Urinary bladder (tissue), 4 donors: ENCODE results near the gene ACAT2. TPM values are rescaled to one million over a fixed set of nuclear protein-coding genes. Genes with fewer than 3 reads are reported as not detected.
"Not testable (repeated sequence)": the region's sequence is repeated elsewhere in the genome, so short reads cannot be mapped to it uniquely, and the experiment has no call there.

ENCODE experiments used
- DNase-seq: peaks from one replicate; pipeline ENCODE4 v3.0.0-alpha.2; 2015; ENCODE audit errors: extremely low spot score
- H3K27ac ChIP-seq: one replicate; pipeline ENCODE4 v1.5.1; 2013; ENCODE audit warnings: low read depth, mild to moderate bottlenecking, moderate library complexity
- H3K36me3 ChIP-seq: one replicate; pipeline ENCODE4 v1.6.1; 2013; ENCODE audit warnings: mild to moderate bottlenecking, moderate library complexity; ENCODE audit not compliant: insufficient read depth
- H3K4me1 ChIP-seq: one replicate; pipeline ENCODE4 v1.6.1; 2013; ENCODE audit warnings: mild to moderate bottlenecking, moderate library complexity; ENCODE audit not compliant: insufficient read depth
- H3K4me3 ChIP-seq: one replicate; pipeline ENCODE4 v1.5.1; 2013; ENCODE audit warnings: low read depth, low read length
- WGBS: extraction: QIAGEN DNeasy Blood & Tissue Kit; methylation state at CpG from one replicate; pipeline ENCODE4 v1.1.7; 2013; 5-methylcytosine and 5-hydroxymethylcytosine counted together
- polyA plus RNA-seq: library from polyadenylated mRNA; stranded (reverse); fragments of 200-250 nt; gene quantifications from one replicate; pipeline ENCODE4 v1.2.3, GENCODE V29; 2013
- total RNA-seq: library from RNA; depleted of rRNA; stranded (reverse); fragments of >200 nt; gene quantifications from one replicate; pipeline ENCODE4 v1.2.3, GENCODE V29; 2014
- donor health status: healthy with polysubstance abuse.
- donor health status: healthy.

ACAT2 gene
- total and polyA plus RNA-seq, 2 donors = 16.3 to 16.6 TPM

DNA sequence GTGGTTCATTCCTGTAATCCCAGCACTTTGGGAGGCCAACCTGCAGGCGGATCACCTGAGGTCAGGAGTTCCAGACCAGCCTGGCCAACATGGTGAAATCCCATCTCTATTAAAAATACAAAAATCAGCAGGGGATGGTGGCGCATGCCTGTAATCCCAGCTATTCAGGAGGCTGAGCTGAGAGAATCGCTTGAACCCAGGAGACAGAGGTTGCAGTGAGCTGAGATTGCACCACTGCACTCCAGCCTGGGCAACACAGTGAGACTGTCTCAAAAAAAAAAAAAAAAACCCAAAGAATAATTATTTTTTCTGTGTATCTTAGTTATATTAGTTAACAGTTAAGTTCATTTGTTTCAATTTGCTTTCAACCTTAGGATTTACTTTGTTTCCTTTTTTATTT, 36.6 kb upstream of the ACAT2 start:
- WGBS = 94% methylated on average over 3 of the region's 3 CpGs
- H3K27ac ChIP-seq, H3K4me3 ChIP-seq, H3K4me1 ChIP-seq, DNase-seq, H3K36me3 ChIP-seq: not testable (repeated sequence)

DNA sequence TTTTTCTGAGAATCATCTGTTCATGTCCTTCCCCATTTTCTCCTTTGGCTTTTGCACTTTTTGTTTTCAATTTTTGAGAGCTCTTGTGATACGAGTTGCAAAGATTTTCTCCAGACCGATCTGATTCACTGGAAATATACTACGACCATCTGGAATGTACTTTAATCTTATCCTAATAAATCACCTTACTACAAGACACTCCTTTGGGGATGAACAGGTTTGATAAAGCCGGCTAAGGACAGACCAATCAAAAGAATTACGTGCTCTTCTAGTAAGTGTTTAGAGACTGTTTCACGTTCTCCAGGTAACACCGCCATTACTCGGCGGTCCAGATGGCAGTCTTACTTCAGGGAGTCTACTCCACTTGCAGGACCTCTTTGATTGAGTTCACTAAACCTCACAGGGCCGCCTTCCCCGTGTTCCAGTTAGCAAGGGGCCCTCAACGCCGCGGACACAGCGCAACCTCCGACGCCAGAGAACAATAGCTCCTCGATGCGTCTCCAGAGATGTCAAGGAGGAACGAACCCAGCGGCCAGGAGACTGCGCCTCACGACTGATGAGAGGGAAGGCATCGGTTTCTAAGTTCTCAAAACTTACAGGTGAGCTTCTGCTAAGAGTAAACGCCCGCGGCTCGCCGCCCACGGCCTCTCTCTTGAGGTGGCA, 35.5 kb upstream of the ACAT2 start:
- Histone ChIP-seq H3K27ac (peak overlapping the region; percentile 100), H3K4me1 (no peaks in the 10 kb centered on the region), H3K4me3 (peak overlapping the region; percentile 78), H3K36me3 (no peaks in the 10 kb centered on the region)
- under 1% methylated on average over 30 of the region's 30 CpGs for WGBS
- no peak for DNase-seq

DNA sequence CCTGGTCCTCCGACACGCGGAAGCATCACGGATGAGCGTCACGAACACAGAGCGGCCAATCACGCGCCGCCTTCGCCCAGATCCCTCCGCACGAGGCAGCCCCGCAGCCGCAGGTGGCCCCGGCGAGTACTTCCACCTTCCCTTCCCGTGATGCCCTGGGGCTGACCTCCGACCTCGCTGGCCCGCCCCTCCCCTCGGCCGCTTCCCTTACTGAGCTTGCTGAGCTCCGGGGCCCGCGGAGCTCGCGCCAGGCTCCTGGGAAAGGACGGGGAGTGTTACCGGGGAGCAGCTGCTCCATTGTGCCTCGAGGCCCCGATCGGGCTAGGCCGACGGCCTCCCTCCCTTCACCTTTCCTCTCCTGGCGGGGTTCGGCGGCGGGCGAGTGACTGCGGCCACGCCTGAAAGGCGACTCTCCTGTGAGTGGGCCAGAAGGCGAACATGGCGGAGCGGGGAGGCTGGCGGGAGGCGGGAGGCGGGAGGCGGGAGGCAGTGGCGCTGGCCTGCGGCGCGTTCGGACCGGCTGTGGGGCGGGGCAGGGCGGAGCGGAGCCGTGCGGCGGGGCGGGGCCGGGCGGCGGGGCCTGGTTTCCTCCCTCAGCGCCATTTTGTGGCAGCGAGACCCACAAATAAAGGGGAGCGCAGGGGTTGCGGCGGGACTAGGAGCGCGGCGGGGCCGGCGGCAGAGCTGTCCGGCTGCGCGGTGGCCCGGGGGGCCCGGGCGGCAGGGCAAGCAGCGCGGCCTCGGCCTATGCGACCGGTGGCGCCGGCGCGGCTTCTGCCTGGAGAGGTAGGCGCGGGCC, 34.7 kb upstream of the ACAT2 start, which contains the start of gene WTAP:
Gene WTAP, plus strand, starts transcription at position 589 of the 799 bp plus-strand sequence. CDS start 8,760 bp downstream, outside the sequence.
- peak within 1 kb of the TSS; percentile 78 for H3K4me3 ChIP-seq
- WGBS = under 1% methylated on average over 93 of the region's 93 CpGs
- no peaks in the 10 kb centered on the region for H3K4me1 ChIP-seq
- H3K27ac ChIP-seq = peak within 1 kb of the TSS; percentile 100
- DNase-seq = peak; percentile 77
- no peaks in the 10 kb centered on the region for H3K36me3 ChIP-seq

DNA sequence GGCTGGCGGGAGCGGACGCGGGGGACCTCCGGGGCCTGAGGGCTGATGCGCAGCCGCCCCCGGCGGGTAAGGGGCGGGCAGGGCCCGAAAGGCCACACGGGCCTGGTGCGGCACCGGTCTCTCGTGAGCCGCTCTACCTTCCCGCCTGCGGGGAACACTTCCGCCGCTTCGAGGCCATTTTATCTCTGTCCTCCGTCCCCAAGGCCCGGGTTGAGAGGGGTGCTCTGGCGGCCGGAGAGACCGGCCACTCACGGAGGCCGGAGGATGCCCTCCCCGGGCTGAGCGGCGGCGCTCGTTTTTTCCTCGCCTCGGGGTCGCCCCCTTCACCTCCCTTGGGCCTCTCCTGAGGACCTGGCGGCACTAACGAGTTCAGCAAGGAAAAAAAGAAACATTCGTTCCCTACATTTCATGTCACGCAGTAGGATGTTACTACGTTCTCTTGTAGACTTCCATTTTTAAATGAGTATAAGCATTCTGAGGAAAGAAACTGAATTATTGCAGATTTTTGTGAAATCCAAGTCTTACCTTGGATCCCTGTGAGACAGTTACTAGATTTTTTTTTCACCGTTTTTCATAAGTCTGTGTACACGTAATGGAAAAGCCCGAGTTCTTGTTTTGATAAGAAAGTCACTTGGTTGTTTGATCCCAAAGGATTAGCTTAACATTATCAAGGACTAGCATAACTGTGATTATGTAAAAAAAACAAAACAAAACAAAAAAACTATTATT, 34.0 kb upstream of the ACAT2 start:
- WGBS = under 1% methylated on average over 44 of the region's 44 CpGs
- Histone ChIP-seq H3K4me3 (peak overlapping the region; percentile 78), H3K36me3 (no peaks in the 10 kb centered on the region), H3K27ac (peak overlapping the region; percentile 100), H3K4me1 (peaks cover 2% of the 10 kb centered on the region)
- DNase-seq = peak; percentile 31

DNA sequence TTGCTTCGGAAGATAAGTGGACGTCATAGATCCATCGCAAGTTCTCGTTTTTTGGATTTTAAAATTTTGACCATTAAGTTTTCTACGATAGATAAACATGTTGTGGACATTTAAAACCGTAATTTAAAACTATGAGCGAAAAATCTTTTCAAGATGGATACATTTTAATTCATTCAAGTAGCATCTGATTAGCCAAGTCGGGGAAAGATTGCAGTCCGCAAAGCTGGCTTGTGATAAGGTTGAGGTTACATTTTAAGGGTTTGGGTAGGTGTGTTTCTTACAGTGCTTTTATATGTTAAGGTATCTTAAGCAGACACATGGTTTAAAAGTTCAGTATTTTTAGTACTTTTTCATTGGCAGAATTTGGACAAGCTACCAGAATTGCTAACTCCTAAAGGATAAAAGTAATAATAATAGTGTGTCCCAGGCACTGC, 33.3 kb upstream of the ACAT2 start:
- Histone ChIP-seq H3K27ac (peak overlapping the region; percentile 100), H3K4me1 (peaks cover 2% of the 10 kb centered on the region), H3K36me3 (no peaks in the 10 kb centered on the region), H3K4me3 (peak overlapping the region; percentile 78)
- DNase-seq = peak; percentile 1
- 2% methylated on average over 9 of the region's 9 CpGs for WGBS

DNA sequence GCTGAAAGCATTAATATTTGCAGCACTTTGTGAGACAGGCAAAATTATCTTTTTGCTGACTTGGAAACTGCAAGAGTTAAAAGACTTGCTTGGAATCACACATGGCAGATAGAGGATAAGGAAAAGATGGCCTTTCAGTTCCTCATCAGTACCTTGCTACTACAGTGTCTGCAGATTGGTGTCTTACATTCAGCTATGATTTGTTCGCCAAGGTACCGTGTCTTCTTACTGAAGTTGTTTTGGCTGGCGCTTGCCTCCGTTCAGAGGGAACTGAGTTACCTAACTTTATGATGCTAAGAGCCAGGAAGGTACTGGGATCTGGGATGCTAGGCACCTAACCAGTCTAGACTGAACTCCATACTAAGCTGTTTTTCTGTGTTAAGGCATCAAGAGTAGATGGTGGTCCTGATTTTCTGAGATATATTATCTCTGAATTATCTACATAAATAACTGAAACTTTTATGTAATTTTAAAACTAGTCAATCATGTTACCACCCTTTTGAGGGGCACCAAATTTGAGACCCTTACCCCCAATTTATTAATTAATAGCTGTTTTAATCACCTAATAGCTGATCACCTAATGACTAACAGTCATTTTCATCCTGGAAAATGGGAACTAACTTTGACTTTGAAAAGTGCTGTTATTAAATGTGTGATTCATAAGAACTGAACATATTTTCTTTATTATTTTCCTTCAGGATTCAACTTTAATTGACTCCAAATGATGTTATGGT, 32.1 kb upstream of the ACAT2 start:
- H3K4me1 ChIP-seq = peaks cover 2% of the 10 kb centered on the region
- WGBS = 33% methylated on average over 4 of the region's 4 CpGs
- DNase-seq = no peak
- no peaks in the 10 kb centered on the region for H3K36me3 ChIP-seq
- H3K27ac ChIP-seq = no peak overlapping the region
- H3K4me3 ChIP-seq = peak overlapping the region; percentile 2

DNA sequence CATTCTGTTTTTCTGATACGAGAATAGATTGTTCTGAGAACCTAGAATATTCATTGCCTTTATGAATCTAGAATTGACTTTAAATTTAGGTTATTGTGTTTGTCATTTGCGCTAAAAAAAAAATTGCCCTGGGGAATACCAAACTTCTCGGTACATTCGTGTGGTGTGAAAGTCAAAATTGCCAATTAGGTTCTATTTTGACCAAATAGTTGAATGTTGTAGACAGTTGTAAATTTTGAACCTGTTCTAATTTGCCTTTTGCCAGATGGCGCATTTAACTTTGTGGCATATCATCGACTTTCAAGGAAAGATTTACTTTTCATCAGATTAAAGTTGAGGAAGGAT, 31.5 kb upstream of the ACAT2 start:
- peaks cover 2% of the 10 kb centered on the region for H3K4me1 ChIP-seq
- H3K4me3 ChIP-seq = no peak overlapping the region
- DNase-seq = no peak
- no peaks in the 10 kb centered on the region for H3K36me3 ChIP-seq
- H3K27ac ChIP-seq = no peak overlapping the region
- 73% methylated on average over 6 of the region's 6 CpGs for WGBS

DNA sequence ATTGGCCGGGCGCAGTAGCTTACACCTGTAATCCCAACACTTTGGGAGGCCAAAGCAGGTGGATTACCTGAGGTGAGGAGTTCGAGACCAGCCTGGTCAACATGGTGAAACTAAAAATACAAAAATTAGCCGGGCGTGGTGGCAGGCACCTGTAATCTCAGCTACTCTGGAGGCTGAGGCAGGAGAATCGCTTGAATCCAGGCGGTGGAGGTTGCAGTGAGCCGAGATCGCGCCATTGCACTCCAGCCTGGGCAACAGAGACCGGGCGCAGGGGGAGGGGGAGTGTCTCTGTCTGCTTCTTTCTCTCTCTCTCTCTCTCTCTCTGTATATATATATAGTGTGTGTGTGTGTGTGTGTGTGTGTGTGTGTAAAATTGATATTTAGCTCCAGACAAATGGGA, 29.3 kb upstream of the ACAT2 start:
- H3K27ac ChIP-seq, H3K4me3 ChIP-seq, H3K4me1 ChIP-seq, DNase-seq, H3K36me3 ChIP-seq: not testable (repeated sequence)
- 93% methylated on average over 12 of the region's 12 CpGs for WGBS

DNA sequence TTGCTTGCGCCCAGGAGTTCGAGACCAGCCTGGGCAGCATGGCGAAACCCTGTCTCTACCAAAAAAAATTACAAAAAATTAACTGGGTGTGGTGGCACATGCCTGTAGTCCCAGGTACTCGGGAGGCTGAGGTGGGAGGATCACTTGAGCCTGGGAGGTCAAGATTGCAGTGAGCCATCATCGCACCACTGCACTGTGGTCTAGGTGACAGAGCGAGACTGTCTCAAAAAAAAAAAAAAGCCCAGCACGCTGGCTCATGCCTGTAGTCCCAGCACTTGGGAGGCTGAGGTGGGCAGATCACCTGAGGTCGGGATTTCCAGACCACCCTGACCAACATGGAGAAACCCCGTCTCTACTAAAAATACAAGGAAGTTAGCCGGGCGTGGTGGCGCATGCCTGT, 28.4 kb upstream of the ACAT2 start:
- 97% methylated on average over 12 of the region's 12 CpGs for WGBS
- DNase-seq, H3K4me1 ChIP-seq, H3K36me3 ChIP-seq, H3K4me3 ChIP-seq, H3K27ac ChIP-seq: not testable (repeated sequence)

DNA sequence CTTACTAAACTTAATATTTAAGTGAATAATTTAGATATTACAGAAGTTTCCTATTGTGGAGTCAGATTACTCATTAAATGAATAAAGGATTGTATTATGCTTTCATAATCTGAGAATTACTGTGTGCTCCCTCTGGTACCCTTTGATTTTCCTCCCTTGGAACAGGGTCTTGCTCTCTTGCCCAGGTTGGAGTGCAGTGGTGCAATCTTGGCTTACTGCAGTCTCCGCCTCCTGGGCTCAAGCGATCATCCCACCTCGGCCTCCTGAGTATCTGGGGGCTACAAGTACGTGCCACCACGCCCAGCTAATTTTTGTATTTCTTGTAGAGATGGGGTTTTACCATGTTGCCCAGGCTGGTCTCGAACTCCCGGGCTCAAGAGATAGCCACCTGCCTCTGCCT, 24.9 kb upstream of the ACAT2 start:
- 89% methylated on average over 7 of the region's 7 CpGs for WGBS
- Histone ChIP-seq H3K4me3 (no peak overlapping the region), H3K27ac (no peak overlapping the region), H3K4me1 (peaks cover 2% of the 10 kb centered on the region), H3K36me3 (peaks cover 1% of the 10 kb centered on the region)
- no peak for DNase-seq

DNA sequence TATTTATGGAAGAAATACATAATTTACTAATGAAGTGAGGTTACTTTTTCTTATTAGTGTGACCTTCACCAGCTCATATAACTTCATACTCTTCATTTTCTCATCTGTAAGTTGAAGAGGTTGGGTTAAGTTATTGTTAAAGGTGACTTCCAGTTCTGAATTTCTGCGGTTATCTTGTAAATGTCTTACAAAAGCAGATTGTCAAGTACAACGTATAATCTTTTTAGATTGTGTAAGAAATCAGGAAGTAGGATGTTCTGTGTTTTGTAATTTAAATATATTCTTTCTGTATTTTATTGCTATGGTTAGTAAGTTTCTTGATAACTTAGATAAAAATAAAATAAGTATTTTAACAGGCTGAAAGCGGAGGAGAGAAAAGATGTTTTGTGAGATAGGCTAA, 22.5 kb upstream of the ACAT2 start:
- H3K4me3 ChIP-seq = no peak overlapping the region
- 64% methylated on average over 3 of the region's 3 CpGs for WGBS
- no peaks in the 10 kb centered on the region for H3K4me1 ChIP-seq
- no peak overlapping the region for H3K27ac ChIP-seq
- H3K36me3 ChIP-seq = peaks cover 1% of the 10 kb centered on the region
- no peak for DNase-seq

DNA sequence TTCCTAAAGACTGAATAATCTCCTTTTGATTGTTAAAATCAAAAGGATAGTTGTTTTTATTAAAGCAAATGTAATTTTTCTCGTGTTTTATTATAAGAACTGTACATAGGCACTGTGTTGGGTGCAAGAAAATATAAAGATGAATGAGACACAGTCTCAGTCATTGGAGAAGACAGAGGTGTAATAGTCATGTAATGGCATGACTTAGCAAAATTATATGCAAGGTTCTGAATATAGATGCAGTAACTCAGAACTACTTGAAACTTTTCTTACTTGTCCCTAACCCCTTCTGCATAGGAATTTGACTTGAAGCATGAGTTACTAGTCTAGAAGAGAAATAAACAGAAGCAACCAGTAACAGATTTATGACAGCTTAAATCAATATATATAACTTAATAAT, 19.7 kb upstream of the ACAT2 start:
- 85% methylated on average over 1 of the region's 1 CpG for WGBS
- Histone ChIP-seq H3K36me3 (peaks cover 7% of the 10 kb centered on the region), H3K27ac (no peak overlapping the region), H3K4me3 (no peak overlapping the region), H3K4me1 (no peaks in the 10 kb centered on the region)
- DNase-seq = no peak

DNA sequence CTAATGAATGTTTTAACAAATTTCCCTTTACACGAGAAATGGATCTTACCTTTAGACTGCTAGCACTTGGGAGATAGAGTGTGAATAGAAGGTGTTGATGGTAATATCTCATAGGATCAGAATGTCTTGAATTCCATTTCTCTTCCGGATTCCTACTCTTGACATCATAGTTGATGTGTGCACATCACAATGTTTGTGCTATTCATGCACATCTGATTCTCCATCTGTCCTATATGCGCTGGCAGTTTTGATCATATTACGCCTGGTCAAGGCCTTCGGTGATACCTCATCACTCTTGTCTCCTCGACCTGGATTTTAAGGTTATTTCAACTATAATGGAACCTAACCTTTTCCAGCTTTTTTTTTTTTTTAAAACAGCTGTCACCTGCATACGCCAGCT, 16.8 kb upstream of the ACAT2 start:
- H3K36me3 ChIP-seq = peaks cover 6% of the 10 kb centered on the region
- H3K4me1 ChIP-seq = no peaks in the 10 kb centered on the region
- no peak overlapping the region for H3K27ac ChIP-seq
- WGBS = 87% methylated on average over 7 of the region's 7 CpGs
- no peak overlapping the region for H3K4me3 ChIP-seq
- no peak for DNase-seq
